NCI-H2107 treated with DMSO at 0.1 percent for 48 hours (cell line): Measurements from ENCODE around the gene NDUFS6.
"Not testable (repeated sequence)": the region's sequence is repeated elsewhere in the genome, so short reads cannot be mapped to it uniquely, and the experiment has no call there.

Experiments
- DNase-seq: peaks from one replicate; lab custom pipeline; 2025; ENCODE audit not compliant: unreplicated experiment; lab: John Stamatoyannopoulos, UW

NDUFS6 gene

GRCh38 chr5:1814183-1815020, 13.2 kb downstream of the NDUFS6 start:
- no peak for DNase-seq

- no peak for DNase-seq
Measured at GRCh38 chr5:1815071-1815786, 14.0 kb downstream of the NDUFS6 start.

GRCh38 chr5:1815881-1816292, 14.7 kb downstream of the NDUFS6 start:
- DNase-seq: no peak

- not testable (repeated sequence) for DNase-seq
Measured at GRCh38 chr5:1816495-1817089, 15.4 kb downstream of the NDUFS6 start.

GRCh38 chr5:1817261-1818043, 16.2 kb downstream of the NDUFS6 start:
- DNase-seq: no peak

GRCh38 chr5:1818784-1819183, 17.6 kb downstream of the NDUFS6 start:
- DNase-seq: no peak

GRCh38 chr5:1819458-1819857, 18.3 kb downstream of the NDUFS6 start:
- DNase-seq: no peak

GRCh38 chr5:1820381-1820780, 19.2 kb downstream of the NDUFS6 start:
- no peak for DNase-seq

GRCh38 chr5:1820926-1821325, 19.7 kb downstream of the NDUFS6 start:
- no peak for DNase-seq

- DNase-seq: no peak
Measured at GRCh38 chr5:1821862-1822261, 20.7 kb downstream of the NDUFS6 start.

- DNase-seq: no peak
Measured at GRCh38 chr5:1823381-1824034, 22.3 kb downstream of the NDUFS6 start.

- DNase-seq: no peak
Measured at GRCh38 chr5:1824109-1824821, 23.1 kb downstream of the NDUFS6 start.

- DNase-seq: no peak
Measured at GRCh38 chr5:1824903-1825841, 24.0 kb downstream of the NDUFS6 start.

GRCh38 chr5:1826235-1826980, 25.2 kb downstream of the NDUFS6 start:
- DNase-seq: no peak

GRCh38 chr5:1827025-1827885, 26.0 kb downstream of the NDUFS6 start:
- no peak for DNase-seq

- no peak for DNase-seq
Measured at GRCh38 chr5:1827886-1828397, 26.7 kb downstream of the NDUFS6 start.
